NOMO-1 treated with DMSO at 0.1 percent for 48 hours (cell line): ENCODE data around the gene LDLRAD4.
A peak's percentile ranks its signal among the peaks of the same experiment; 100 is the strongest.

ENCODE experiments used
- DNase-seq: peaks from one replicate; lab custom pipeline; 2025; ENCODE audit not compliant: unreplicated experiment; lab: John Stamatoyannopoulos, UW

Gene LDLRAD4

DNA sequence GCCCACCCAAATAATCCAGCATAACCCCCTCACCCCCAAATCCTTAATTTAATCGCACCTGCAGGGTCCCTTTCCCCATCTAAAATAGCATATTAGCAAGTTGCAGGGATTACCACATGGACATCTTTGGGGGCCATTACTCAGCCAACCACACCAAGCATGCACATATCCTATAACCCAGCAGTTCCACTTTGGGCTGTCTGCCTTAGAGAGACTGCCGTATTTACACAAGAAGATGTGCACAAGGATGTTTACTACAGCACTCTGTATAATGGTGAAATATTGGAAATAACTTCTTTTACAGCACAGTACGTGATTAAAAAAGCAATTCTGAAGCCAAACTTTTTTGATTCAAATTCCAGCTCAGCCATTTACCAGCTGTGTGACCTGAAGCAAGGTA lies 17.3 kb upstream of the LDLRAD4 start:
- no peak for DNase-seq

DNA sequence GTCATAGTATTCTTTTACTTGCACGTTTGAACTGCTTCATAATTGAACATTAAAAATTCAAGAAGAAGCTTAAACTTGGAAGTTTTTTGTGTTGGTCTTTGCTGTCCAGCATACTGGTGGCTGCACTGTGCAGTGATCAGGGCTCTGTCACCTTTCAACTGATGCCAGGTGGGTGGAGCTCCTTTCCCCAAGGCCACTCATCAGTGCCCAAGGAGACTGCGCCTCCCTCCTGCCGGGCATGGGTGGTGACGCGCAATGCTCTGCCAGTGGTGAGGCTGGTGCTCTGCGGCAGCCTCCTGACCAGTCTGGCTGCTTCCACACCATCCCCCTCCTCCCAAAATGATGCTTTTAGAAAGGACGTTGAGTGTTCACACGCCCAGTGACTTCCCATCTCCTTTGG lies 16.0 kb upstream of the LDLRAD4 start:
- no peak for DNase-seq

DNA sequence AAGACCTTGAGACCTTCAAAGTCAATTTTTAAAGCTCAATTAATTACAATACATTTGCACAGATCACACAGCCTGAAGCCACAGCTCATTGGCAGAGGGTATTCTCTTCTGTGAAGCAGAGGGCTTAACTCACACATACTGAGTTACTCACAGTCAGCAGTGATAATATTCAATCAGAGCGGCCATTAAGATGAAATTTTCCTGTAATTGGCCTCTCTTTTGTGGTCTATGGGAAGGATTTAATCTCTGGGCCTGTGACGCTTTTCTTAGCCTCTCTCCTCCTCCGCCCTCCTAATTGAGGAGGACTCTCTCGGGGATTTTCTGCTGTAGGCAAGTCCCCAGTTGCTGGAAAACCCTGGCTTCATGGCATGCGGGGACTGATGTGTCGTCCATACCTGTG lies 12.3 kb upstream of the LDLRAD4 start:
- no peak for DNase-seq

DNA sequence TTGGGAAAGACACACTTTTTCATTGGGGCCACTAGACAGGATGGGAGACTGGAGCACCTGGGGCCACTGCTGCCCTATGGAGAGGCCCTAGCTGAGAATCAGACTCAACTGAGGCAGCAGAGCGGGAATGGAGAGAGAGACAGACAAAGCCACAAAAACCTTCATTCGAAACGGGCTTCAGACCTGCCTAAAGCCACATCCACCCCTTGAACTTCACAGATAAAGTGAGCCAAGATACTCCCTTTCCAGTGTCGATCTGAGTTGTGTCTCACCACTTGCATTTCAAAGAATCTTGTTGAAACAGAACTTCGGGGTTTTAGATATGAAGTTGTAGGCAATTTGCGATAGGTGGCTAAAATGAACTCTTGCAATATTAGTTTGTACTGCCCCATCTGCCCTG lies 11.3 kb upstream of the LDLRAD4 start:
- DNase-seq, result no peak

DNA sequence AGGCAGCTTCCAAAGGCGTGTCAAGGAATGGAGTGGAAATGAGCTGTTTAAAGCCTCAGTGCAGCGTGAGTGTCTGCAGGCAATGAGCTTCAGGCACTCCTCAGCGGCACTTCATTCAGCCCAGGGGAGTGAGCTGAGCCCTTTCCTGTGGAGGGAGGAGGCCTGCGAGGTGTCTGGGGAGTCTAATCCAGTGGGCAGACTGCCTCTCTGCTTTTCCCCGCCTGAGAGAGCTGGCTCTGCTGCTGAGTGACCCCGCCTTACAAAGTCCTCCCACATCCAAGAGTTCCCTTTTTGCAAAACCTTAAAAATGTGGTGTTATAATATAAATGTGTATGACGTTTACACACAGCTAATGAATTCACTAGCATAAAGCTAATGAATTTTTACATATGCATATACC lies 7.0 kb upstream of the LDLRAD4 start:
- peak; percentile 6 for DNase-seq

DNA sequence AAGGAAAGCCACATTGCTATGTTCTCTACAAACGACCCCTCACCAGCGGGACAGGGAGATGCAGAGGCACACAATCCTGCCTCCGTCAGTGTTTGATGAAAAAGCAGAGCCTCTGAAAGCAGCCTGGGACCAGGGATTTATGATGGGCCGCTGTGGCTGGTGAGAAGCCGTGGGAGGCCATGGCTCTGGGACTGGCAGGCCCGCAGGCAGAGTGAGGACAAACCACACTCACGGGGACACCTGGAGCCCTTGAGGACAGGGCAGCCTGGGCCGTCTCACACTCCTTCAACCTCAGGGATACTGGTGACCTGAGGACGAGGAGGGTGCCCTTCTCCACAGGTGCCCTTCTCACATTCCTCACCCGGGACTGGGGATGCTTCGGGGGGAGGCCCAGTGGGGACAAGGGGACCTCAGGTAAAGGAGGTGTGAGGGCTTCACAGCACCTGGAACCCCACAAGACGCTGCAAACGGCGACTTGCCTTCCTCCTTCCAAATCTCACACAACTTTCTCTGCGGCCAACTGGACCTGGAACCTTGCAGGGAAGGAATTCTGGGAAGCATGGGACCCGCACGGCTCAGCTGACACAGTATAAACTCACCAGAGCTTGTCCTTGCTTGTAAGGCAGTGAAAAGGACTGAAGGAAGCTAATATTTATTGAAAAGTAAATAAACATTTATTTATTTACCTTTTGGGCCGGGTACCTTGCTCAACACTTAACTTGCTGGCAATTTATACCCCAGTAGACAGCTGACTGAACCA lies 5.3 kb upstream of the LDLRAD4 start:
- DNase-seq, result no peak

DNA sequence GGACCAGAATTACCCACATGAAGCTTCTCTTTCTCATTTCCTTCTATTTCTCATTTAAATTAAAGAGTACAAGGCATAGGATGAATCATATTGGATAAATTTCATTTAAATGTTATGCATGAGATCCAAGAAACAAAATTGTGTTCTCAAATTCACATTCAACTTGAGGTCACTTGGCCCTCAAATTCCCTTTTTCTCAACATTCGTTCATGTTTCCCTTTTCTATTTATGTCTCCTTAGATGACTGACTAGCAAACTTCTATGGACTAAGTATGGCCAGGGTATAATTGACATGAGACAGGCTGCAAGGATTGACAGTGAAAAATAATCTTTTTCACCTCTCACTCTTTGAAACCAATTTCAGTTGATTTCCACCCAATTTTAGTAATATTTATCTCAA lies 4.0 kb upstream of the LDLRAD4 start:
- DNase-seq, result peak; percentile 43

DNA sequence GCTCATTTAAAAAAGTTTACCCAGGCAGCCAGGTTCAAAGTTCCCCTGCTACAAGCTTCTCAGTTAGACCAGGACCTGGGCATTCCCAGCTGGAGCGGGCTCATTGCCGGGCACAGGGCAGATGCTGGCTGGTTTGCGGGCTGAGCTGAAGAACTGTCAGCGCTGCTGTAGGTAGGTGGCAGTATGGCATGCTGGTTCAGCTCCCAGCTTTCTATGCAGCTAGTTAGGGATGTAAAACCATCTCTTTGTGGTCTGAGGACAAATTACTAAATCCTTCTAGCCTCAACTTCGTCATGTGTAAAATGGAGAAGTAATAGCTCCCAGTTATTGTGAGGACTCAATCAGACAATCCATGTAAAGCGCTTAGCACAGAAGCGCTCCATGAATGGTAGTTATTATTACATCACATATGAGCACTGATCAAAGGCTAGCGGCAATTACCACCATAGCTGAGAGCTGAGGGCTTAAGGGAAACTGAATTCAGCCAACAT lies 2.4 kb upstream of the LDLRAD4 start:
- DNase-seq, result peak; percentile 96

DNA sequence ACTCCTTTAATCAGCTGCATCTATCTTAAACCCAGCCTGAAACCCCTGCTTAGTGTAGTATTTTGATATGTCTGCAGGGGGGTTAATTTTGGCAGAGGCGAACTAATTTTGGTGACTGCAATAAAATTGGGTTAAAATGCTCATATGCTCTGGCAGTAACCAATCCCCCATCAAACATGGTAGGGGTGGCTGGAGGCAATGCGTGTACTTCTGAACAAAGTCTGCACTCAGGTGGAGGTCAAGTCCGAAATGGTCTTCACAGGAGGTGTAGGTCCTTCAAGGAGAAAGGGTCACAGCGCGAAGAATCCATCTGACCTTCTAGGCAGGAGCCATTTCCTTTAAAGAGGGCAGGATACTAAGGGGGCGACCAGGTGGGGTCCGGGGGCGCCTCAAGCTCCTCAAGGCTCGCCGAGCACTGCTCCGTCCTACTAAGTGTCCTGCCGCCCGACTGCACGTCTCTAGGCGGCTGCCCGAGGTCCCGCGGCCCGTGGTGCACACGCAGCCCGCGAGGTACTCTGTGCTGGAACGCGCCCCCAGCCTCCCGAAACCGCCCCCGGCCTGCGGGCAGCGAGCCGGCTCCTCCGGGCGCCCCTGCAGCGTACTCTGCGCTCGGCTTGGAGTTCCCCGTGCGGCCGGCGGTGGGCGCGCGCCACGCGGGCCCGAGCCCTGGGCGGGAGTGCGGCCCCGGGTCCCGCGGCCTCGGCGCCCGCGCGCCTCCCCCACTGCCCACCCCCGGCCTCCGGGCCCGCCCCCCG lies 1.7 kb upstream of the LDLRAD4 start:
- DNase-seq, result peak; percentile 23

DNA sequence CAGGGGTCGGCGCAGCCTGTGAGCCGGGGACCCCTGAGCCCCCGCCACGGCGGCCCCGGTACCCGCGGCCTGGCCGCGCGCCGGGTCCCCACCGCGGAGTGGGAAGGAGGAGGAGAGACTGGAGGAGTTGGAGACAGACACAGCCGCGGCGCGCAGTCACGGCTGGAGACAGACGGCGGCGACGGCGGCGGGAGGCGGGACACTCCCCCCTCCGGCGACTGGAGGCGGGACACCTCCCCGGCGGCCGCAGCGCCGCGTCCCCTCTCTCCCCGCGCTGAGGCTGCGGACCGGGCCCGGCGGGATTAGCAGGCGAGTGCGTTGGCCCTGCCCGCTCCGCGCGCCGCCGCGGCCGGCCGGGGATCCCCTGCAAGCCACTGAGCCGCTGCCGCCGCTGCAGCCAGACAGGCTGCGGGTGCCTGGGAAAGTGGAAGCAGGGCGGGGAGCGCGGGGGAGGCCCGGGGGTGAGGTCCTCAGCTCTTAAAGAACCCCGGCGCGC lies 1.0 kb upstream of the LDLRAD4 start:
- peak; percentile 54 for DNase-seq

DNA sequence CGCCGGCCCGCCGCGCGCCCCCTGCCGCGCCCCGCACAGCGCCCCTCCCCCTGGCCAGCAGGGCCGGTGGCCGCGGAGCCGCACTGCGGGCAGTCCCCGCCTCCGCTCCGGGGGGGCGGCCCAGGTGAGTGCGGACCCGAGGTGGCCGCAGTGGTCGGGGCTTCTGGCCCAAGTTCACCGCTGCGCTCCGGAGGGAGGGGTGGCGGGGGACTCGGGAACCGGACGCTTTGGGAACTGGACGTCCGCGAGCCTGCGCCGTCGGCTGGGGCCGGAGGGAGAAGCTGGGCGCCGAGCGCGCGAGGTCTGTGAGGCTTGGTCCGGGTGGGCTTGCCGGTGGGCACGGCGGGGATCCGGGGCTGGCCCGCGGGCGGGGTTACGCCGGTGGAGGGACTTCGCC lies 591 bp upstream of the LDLRAD4 start:
- no peak for DNase-seq

DNA sequence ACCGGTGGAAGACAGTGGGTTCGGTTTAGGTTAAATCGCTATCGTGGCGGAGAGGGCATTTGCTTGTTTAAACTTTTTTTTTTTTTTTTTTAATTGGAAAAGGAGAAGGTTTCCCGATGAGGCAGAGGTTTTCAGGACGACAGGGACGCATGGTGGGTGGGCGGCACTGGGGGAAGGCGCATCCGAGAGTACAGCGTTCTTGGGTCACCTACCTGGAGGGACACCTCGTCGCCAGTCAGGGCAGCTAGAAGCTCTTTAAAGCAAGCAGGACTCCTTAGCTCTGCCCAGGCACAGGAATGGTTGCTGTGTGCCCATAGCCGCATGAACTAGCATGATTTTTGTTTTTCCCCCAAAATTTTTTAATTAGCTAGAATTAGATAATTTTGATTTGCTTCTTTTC lies 437 bp downstream of the LDLRAD4 start:
- DNase-seq, result no peak

DNA sequence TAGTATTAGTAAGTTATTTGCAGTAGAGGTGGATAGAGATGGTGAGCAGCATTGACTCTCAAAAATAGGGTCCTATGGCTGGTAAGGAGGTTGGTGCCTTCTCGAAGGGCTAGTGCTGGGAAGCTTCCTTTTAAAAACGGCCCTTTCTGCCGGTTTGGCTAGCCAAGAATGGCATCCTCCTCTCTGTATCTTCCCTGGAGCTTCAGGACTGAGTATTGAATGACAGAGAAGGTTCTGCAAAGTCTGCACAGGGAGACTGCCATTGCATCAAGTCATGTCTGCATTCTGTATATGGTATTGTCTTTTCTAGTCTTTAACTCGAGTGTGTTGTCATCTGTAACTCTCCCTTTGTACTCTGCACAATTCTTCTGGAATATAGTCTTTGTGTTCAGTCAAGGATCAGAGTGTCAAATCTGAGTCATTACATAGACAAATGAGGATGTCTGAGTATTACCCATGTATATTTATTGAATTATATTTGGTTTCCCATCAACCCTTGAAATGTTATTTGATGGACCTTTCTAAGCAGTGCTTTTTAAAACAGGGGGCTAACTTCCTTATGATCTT lies 1.1 kb downstream of the LDLRAD4 start:
- no peak for DNase-seq

DNA sequence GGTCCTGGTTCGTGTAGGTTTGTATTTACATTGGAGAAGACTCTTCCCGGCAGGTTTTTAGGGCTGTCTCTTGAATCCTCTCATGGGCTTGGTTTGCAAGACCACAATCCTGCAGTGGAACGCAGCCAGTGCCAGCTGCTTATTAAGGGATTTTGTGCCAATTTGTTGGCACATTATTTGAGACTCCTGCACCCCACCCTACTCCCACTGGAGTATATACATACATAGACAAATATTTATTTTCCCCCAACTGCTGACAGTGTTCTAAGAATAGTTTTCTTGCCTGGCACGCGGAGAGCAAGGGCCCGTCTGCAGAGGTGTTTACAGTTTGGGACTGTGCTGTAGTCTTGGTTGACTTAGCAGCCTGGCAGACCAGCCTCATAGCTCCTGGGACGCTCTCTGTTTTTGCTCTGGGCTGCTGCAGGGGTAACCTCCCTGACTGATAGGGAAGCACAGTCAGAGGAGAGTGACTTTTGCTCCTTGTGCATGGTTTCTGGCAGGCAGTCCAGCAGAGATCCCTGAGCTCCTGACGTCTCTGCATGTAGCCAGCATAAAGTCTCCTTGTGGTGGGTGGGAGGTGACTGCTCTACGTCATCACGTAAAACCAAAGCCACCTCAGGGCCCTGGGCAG lies 1.9 kb downstream of the LDLRAD4 start:
- DNase-seq, result no peak

DNA sequence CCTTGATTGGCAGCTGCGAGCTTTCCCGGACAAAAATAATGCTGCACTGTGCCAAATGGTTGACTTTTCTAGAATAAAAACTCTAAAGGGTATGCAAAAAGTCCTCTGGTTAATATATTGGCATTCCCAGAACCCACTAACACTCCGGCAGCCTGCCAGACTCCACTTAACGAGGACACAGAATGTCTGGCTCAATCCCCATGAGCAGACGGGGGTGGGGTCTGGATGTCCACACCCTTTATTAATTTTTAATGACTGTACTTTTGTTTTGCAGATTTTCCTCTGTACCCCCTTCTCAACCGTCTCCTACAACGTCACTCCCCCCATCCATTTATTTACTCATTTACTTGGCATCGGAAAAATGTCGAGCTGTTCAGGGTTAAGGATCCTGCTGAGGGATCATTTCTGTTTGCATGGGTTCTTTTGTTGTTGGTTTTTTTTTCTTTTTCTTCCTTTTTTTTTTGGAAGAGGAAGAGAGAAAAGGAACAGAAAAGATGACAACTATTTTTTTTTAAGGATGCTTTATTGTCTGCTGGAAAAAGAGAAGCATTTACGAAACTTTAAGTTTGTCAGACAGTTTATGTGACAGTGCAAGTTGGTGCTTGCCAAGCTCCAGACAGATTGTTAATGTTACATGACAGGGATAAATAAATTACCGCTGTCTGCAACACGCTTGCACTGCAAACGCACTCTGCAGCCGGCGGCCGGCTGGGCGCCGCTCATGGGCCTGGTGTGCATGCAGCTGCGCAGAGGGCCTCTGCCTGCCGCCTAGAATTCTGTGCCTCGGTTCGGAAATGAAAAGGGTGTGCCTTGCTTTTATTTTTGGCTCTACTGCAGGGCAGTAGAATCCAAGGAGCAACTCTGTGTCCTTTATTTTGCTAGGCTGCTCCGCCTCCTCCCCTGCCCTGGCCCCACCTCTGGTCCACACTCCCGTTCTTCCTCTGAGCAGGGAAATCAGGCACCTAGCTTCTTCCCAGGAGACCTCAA lies 3.6 kb downstream of the LDLRAD4 start:
- peak; percentile 92 for DNase-seq

DNA sequence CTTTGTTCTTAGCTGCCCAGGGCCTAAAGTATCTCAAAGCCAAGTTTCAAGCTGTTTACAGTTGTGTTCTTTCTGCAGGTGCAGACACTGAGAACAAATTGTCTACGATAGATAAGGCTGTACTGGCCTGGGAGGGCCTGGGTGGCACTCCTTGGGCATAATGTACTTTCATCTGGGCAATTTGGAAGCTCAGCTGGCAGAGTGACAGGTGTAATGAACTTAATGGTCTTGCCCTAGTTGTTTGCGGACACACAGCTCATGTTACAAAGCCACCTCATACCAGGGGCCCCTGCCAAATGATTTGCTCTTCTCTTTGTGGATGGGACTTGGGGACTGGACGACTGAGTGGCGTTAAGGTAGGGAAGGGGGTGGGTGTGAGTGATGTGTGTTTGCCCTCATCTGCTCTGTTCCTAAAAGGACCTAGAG lies 4.3 kb downstream of the LDLRAD4 start:
- DNase-seq, result no peak

DNA sequence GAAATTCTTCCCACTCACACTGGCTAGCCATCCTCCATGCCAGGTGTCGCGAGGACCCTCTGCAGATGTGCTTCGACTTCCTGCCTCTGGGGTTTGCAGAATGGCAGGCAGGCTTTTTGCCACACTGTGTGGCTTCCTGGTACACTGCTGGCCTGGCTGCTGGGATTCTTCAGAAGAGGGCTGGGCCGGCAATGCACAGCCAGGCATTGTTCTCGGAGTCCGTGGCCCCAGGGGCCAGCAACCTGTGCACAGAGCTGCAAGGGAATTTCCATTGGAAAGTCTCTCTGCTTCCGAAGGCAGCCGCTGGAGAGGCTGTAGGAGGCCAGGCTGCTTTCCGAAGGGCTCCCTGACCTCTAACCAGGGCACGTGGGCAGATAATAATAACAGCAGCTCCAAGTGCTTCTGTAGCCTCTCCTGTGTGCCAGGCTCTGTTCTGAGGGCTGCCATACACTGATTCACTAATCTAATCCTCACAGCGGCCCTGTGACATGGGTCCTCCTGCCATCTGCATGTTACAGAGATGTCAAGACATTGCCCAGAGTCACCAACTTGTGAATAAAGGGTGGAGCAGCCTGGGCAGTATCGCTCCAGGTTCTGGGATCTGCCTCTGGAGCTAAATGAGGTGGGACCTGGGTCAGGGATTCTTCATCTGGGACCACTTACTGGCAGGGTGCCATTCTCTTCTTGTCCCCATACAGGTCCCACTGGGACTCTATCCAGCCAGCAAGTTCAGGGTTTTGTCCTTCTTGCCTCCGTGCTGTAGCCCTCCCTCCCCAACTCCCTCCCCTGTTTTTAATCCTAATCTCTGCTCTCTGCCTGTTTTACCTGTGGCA lies 5.0 kb downstream of the LDLRAD4 start:
- no peak for DNase-seq

DNA sequence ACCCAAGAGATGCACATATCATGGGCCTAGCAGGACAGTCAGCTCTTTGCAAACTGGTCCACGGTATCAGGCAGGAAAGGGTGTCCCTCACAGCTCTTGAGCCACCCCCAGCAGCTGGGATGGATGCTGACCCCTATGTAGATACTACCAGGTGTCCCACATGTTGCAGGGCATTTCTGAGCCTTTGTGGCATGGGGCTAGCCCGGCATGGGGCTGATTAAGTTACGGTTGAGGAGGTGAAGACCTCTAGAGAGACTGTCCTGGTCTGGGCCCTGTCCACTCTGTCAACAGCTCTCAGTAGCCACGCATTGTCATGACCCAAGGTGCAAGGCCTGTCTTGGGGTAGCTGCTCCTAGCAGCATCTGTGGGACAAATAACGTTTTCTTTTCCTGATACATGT lies 6.7 kb downstream of the LDLRAD4 start:
- no peak for DNase-seq

DNA sequence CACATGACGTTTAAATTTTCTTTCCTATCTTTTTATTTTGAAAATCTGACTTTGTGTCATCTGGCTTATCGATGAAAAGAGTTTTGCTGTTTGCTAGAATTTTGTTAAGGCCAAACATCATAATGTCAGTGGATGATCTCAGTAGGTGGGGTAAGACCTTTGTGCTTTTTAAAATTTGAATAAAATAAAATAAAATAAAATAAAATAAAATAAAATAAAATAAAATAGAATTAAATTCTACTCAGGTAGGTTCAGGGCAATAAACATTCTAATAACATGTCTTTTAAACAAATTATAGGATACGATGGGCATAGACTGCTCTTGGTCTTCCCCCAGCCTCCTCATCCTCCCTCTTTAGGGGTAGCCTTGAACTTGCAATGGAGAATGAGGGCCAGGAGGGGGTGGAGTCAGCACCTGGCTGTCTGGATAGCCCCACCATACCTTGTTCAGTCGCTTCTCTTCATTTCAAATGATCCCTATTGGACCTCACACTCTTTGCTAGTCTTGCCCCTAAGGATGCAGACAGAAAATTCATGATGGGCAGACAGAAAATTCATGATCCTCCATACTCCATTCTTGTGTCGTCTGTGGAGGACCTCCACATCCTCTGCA lies 8.1 kb downstream of the LDLRAD4 start:
- DNase-seq, result no peak
